Neural cell (in vitro differentiated cells): ENCODE data around the gene CLEC20A. TPM values are rescaled to one million over a fixed set of nuclear protein-coding genes. Genes with fewer than 3 reads are reported as not detected.

Source experiments
- H2AFZ ChIP-seq: fragments of 200-600, 300-800 bp; sonication (generic), shearing (Covaris generic); 2 replicates; pipeline ENCODE4 v1.6.0; 2014; ENCODE audit warnings: low read depth, mild to moderate bottlenecking, antibody characterized with exemption, low read length, moderate library complexity
- H3F3A ChIP-seq: fragments of 200-600 bp; shearing (Covaris generic); 2 replicates; pipeline ENCODE4 v1.6.1; 2016; ENCODE audit warnings: mild to moderate bottlenecking, moderate library complexity, mixed read lengths, antibody characterized with exemption, low read length; ENCODE audit not compliant: insufficient read depth, poor library complexity, severe bottlenecking
- H3K27ac ChIP-seq: fragments of 200-600, 300-800 bp; sonication (generic), shearing (Covaris generic); 2 replicates; pipeline ENCODE4 v1.5.1; 2014; ENCODE audit warnings: mild to moderate bottlenecking, low read length, moderate library complexity
- H3K27me3 ChIP-seq: fragments of 300-800, 200-600 bp; sonication (generic), shearing (Covaris generic); 2 replicates; pipeline ENCODE4 v1.6.0; 2014; ENCODE audit warnings: mild to moderate bottlenecking, low read depth, low read length, moderate library complexity; ENCODE audit not compliant: insufficient read depth
- H3K36me3 ChIP-seq: fragments of 300-800, 200-600 bp; sonication (generic), shearing (Covaris generic); 2 replicates; pipeline ENCODE4 v1.5.1; 2014; ENCODE audit warnings: mild to moderate bottlenecking, antibody characterized with exemption, low read length, moderate library complexity; ENCODE audit not compliant: insufficient read depth
- H3K4me2 ChIP-seq: fragments of 300-800, 200-600 bp; sonication (generic), shearing (Covaris generic); 2 replicates; pipeline ENCODE4 v1.6.0; 2014; ENCODE audit warnings: mild to moderate bottlenecking, low read length
- H3K4me3 ChIP-seq: fragments of 300-800, 200-600 bp; sonication (generic), shearing (Covaris generic); 2 replicates; pipeline ENCODE4 v1.5.1; 2014; ENCODE audit warnings: mild to moderate bottlenecking, low read length, moderate library complexity
- H3K79me2 ChIP-seq: fragments of 200-600 bp; shearing (Covaris generic); replicated peaks from 2 replicates; pipeline ENCODE4 v1.6.0; 2014; ENCODE audit warnings: mild to moderate bottlenecking, low read length, moderate library complexity; ENCODE audit not compliant: insufficient read depth
- H3K9ac ChIP-seq: fragments of 300-800, 200-600 bp; sonication (generic), shearing (Covaris generic); 2 replicates; pipeline ENCODE4 v1.6.1; 2016; ENCODE audit warnings: mild to moderate bottlenecking, low read length, mixed read lengths
- H3K9me2 ChIP-seq: fragments of 200-600 bp; shearing (Covaris generic); 2 replicates; pipeline ENCODE4 v1.6.1; 2016; ENCODE audit warnings: mild to moderate bottlenecking, low read length, mixed read lengths; ENCODE audit not compliant: insufficient read depth
- H3K9me3 ChIP-seq: fragments of 200-600, 300-800 bp; sonication (generic), shearing (Covaris generic); 2 replicates; pipeline ENCODE4 v1.6.1; 2016; ENCODE audit warnings: mild to moderate bottlenecking, mixed run types, low read length, moderate library complexity, mixed read lengths
- H4K20me1 ChIP-seq: fragments of 200-600 bp; shearing (Covaris generic); 2 replicates; pipeline ENCODE4 v1.6.1; 2016; ENCODE audit warnings: mild to moderate bottlenecking, mixed run types; ENCODE audit not compliant: insufficient read depth
- CTCF ChIP-seq: fragments of 450-650 bp; IDR thresholded peaks from 2 replicates; pipeline ENCODE4 v1.5.1; 2014; ENCODE audit warnings: antibody characterized with exemption, mild to moderate bottlenecking, moderate library complexity; ENCODE audit not compliant: poor library complexity, severe bottlenecking
- EP300 ChIP-seq: fragments of 450-650 bp; conservative IDR thresholded peaks from 2 replicates; pipeline ENCODE4 v1.6.1; 2014; ENCODE audit warnings: antibody characterized with exemption, mild to moderate bottlenecking, moderate library complexity; ENCODE audit not compliant: poor library complexity, severe bottlenecking
- EZH2 ChIP-seq: fragments of 200-600, 300-800 bp; shearing (Covaris generic), sonication (generic); IDR thresholded peaks from 2 replicates; pipeline ENCODE4 v1.6.1; 2014; ENCODE audit warnings: antibody characterized with exemption, low read length, borderline replicate concordance, mild to moderate bottlenecking; ENCODE audit not compliant: insufficient read depth, poor library complexity, severe bottlenecking
- MXI1 ChIP-seq: fragments of 450-650 bp; conservative IDR thresholded peaks from 2 replicates; pipeline ENCODE4 v1.6.1; 2014; ENCODE audit warnings: antibody characterized with exemption, mild to moderate bottlenecking; ENCODE audit not compliant: poor library complexity, severe bottlenecking
- POLR2AphosphoS5 ChIP-seq: IDR thresholded peaks from 2 replicates; pipeline ENCODE4 v1.6.1; 2012
- RAD21 ChIP-seq: fragments of 450-650 bp; conservative IDR thresholded peaks from 2 replicates; pipeline ENCODE4 v1.6.1; 2014; ENCODE audit warnings: antibody characterized with exemption, mild to moderate bottlenecking, moderate library complexity
- REST ChIP-seq: IDR thresholded peaks from 2 replicates; pipeline ENCODE4 v1.6.1; 2012; ENCODE audit warnings: borderline replicate concordance
- SMC3 ChIP-seq: fragments of 450-650 bp; conservative IDR thresholded peaks from 2 replicates; pipeline ENCODE4 v1.6.1; 2014; ENCODE audit warnings: antibody characterized with exemption, mild to moderate bottlenecking, moderate library complexity; ENCODE audit not compliant: poor library complexity
- TAF1 ChIP-seq: IDR thresholded peaks from 2 replicates; pipeline ENCODE4 v1.6.1; 2012; ENCODE audit warnings: low read depth
- polyA plus RNA-seq: library from polyadenylated mRNA; depleted of rRNA; stranded (reverse); fragments of >200 nt; gene quantifications from 2 replicates; pipeline ENCODE4 v1.2.3, GENCODE V29; 2014

CLEC20A gene
- polyA plus RNA-seq, 1 donor from 2014 or later, result 0.78 TPM

GRCh38 chr1:178495741-178496409 is 889 bp downstream of the CLEC20A start:
- no peaks in the 10 kb centered on the region for H3K9me2 ChIP-seq
- no peaks in the 10 kb centered on the region for H4K20me1 ChIP-seq
- H3K9ac ChIP-seq, result no peak overlapping the region
- no peaks in the 10 kb centered on the region for H3K79me2 ChIP-seq
- no peak overlapping the region for H3K4me3 ChIP-seq
- no peak overlapping the region for H3K4me2 ChIP-seq
- no peak overlapping the region for H2AFZ ChIP-seq
- TF ChIP-seq EZH2, result no peak
- TF ChIP-seq EP300, result no peak
- TF ChIP-seq TAF1, result no peak
- no peak for TF ChIP-seq CTCF
- no peak for TF ChIP-seq MXI1
- TF ChIP-seq SMC3, result no peak
- no peak for TF ChIP-seq REST
- H3F3A ChIP-seq, result no peaks in the 10 kb centered on the region
- H3K27me3 ChIP-seq, result no peaks in the 10 kb centered on the region
- H3K9me3 ChIP-seq, result no peaks in the 10 kb centered on the region
- H3K27ac ChIP-seq, result no peak overlapping the region
- H3K36me3 ChIP-seq, result no peaks in the 10 kb centered on the region

DNA sequence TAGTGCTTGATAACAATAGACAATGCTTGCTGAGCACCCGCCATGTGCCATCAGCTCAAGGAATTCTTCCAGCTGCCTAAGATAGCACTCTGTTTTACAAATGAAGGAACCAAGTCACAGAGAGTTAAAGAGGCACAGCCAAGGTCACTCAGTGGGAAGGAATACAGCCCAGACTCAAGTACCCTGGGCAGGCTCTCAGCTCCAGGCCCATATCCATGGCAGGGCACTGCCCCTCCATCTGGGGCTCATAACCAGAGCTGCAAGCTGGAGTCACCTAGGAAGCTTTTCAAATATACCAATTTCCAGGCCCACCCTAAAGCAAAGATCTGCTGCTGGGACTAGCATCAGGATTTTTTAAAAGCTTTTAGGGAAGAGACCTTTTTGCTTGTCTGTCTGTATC is 1.6 kb downstream of the CLEC20A start:
- no peaks in the 10 kb centered on the region for H3K36me3 ChIP-seq
- H3K4me2 ChIP-seq, result no peak overlapping the region
- H3K9me3 ChIP-seq, result no peaks in the 10 kb centered on the region
- H3K9me2 ChIP-seq, result no peaks in the 10 kb centered on the region
- no peaks in the 10 kb centered on the region for H4K20me1 ChIP-seq
- H2AFZ ChIP-seq, result no peak overlapping the region
- no peaks in the 10 kb centered on the region for H3K27me3 ChIP-seq
- H3K9ac ChIP-seq, result no peak overlapping the region
- no peak overlapping the region for H3K4me3 ChIP-seq
- H3K27ac ChIP-seq, result no peak overlapping the region
- H3F3A ChIP-seq, result no peaks in the 10 kb centered on the region
- no peak for TF ChIP-seq POLR2AphosphoS5
- H3K79me2 ChIP-seq, result no peaks in the 10 kb centered on the region

DNA sequence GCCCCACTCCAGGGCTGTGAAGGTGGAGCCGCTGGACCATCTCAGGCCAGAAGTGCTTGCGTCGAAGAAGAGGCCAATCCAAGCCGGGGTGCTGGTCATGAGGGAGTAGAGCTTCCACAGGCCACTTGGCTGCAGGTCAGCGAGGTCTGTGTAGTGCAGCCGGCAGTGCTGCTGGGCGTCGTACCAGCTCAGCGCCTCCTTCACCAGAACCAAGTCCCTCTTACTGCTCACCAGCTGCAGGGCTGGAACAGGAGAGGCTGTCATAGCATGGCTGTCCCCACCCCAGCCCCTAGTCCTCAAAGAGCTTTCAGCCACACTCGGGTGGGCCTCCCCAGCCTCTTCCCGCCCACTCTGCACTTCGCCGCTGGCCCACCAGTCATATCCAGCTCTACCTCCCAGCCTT is 2.2 kb downstream of the CLEC20A start:
- no peak overlapping the region for H3K4me2 ChIP-seq
- TF ChIP-seq TAF1, result no peak
- TF ChIP-seq SMC3, result no peak
- TF ChIP-seq MXI1, result no peak
- no peak for TF ChIP-seq RAD21

More for the DNA sequence above, 2.2 kb downstream of the CLEC20A start:
- Histone ChIP-seq H3K27me3 (no peaks in the 10 kb centered on the region), H3K36me3 (no peaks in the 10 kb centered on the region), H3K79me2 (no peaks in the 10 kb centered on the region), H3F3A (no peaks in the 10 kb centered on the region), H3K27ac (no peak overlapping the region), H2AFZ (no peak overlapping the region), H3K9me3 (no peaks in the 10 kb centered on the region), H3K4me3 (no peak overlapping the region), H3K9ac (no peak overlapping the region), H4K20me1 (no peaks in the 10 kb centered on the region), H3K9me2 (no peaks in the 10 kb centered on the region)
